Gastrocnemius medialis (tissue), 4 donors: ENCODE results near the gene KCNIP4. TPM values are rescaled to one million over a fixed set of nuclear protein-coding genes. Genes with fewer than 3 reads are reported as not detected.
A peak's percentile ranks its signal among the peaks of the same experiment; 100 is the strongest.

Source experiments
- ATAC-seq, 2 donors: fragments of 150-250 bp; one replicate each; pipeline ENCODE4 v1.9.1; 2016
- DNase-seq, 2 donors: peaks; one replicate each; pipeline ENCODE4 v3.0.0-alpha.2; 2019
- H3K27ac ChIP-seq, 4 donors: fragments of 200-600 bp; sonication (generic); 1 replicate in 1 of 4; 2 replicates in 3 of 4; pipeline ENCODE4 v1.5.1; 2016 to 2018; ENCODE audit warnings: mild to moderate bottlenecking in 2 of 4, moderate library complexity in 1 of 4
- H3K27me3 ChIP-seq, 3 donors: fragments of 200-600 bp; sonication (generic) in 2 of 3; 1 replicate in 1 of 3; 2 replicates in 2 of 3; pipeline versions ENCODE4 v1.5.1 to v1.6.0; 2016 to 2019; ENCODE audit warnings: mild to moderate bottlenecking in 1 of 3, moderate library complexity in 1 of 3
- H3K36me3 ChIP-seq, 2 donors: fragments of 200-600 bp; sonication (generic) in 1 of 2; one replicate each; pipeline ENCODE4 v1.5.1; 2017 to 2018
- H3K4me1 ChIP-seq, 2 donors: fragments of 200-600 bp; sonication (generic) in 1 of 2; one replicate each; pipeline ENCODE4 v1.5.1; 2016 to 2017; ENCODE audit warnings: mild to moderate bottlenecking in 2 of 2
- H3K4me3 ChIP-seq, 4 donors: fragments of 200-600 bp; sonication (generic) in 3 of 4; 1 replicate in 1 of 4; 2 replicates in 3 of 4; pipeline ENCODE4 v1.5.1; 2016 to 2019; ENCODE audit warnings: mild to moderate bottlenecking in 2 of 4
- H3K9me3 ChIP-seq, 3 donors: fragments of 200-600 bp; sonication (generic) in 2 of 3; 1 replicate in 1 of 3; 2 replicates in 2 of 3; pipeline ENCODE4 v1.5.1; 2016 to 2019
- CTCF ChIP-seq, 5 experiments: fragments of 450-650 bp in 3 of 5; fragments of 200-600 bp in 2 of 5; sonication (generic) in 2 of 5; IDR thresholded peaks in 4 of 5; conservative IDR thresholded peaks in 1 of 5; 1 replicate in 4 of 5; 2 replicates in 1 of 5; pipeline ENCODE4 v1.5.1; 2016 to 2019; ENCODE audit warnings: antibody characterized with exemption in 5 of 5, mild to moderate bottlenecking in 3 of 5, moderate library complexity in 3 of 5
- POLR2A ChIP-seq, 2 donors: fragments of 450-650 bp; IDR thresholded peaks; one replicate each; pipeline ENCODE4 v1.6.1; 2017; ENCODE audit warnings: antibody characterized with exemption in 2 of 2, mild to moderate bottlenecking in 2 of 2, moderate library complexity in 2 of 2
- in situ Hi-C, 4 donors: fragments of 200-750 bp; cut with MboI; loops; one replicate each; pipeline versions ENCODE4 v1.15.0 to v1.8.0; 2017; ENCODE audit warnings: low sequenced_read_pairs in 4 of 4
- intact Hi-C: fragments of 100-400 bp; cut with DNase I; formaldehyde crosslinking; loops from one replicate; pipeline ENCODE4 v1.15.1; 2023; ENCODE audit warnings: low total_unique reads
- total RNA-seq, 4 donors: library from RNA; depleted of rRNA; stranded (reverse); fragments of >200 nt; gene quantifications; one replicate each; pipeline versions ENCODE4 v1.1.0 to v1.2.3, GENCODE V29; 2016

The KCNIP4 gene
- total RNA-seq, 4 donors from 2014 or later, result not detected

- H3K36me3 ChIP-seq, result no peaks in the 10 kb centered on the region
- no peaks in the 10 kb centered on the region for H3K4me1 ChIP-seq
- TF ChIP-seq CTCF (IDR thresholded peaks at IDR 0.05 in 4 of 5, conservative IDR thresholded peaks at IDR 0.05 in 1 of 5), result no peak
- TF ChIP-seq POLR2A (IDR thresholded peaks at IDR 0.05), result no peak
- no peak overlapping the region for H3K4me3 ChIP-seq
- intact Hi-C loops, result no loop called here
- in situ Hi-C loops, result loop anchor here (10.0 to 25.0 kb wide), 4 partner anchors 263 to 2003 kb away; no protein-coding TSS in a partner anchor
- DNase-seq, result no peak
- H3K27ac ChIP-seq, result no peak overlapping the region
- ATAC-seq, result no peak
- no peaks in the 10 kb centered on the region for H3K27me3 ChIP-seq
- H3K9me3 ChIP-seq, result no peaks in the 10 kb centered on the region
Measured at GRCh38 chr4:20687864-20688263, 1260.7 kb downstream of the KCNIP4 start.

GRCh38 chr4:20684852-20685763, 1263.5 kb downstream of the KCNIP4 start:
- no peaks in the 10 kb centered on the region for H3K36me3 ChIP-seq
- H3K27ac ChIP-seq, result no peak overlapping the region
- intact Hi-C loops, result loop anchor here (2.0 to 5.0 kb wide), 3 partner anchors 266 to 1996 kb away; no protein-coding TSS in a partner anchor
- peak; percentile 29 to 66 (median 46) for TF ChIP-seq CTCF (IDR thresholded peaks at IDR 0.05 in 4 of 5, conservative IDR thresholded peaks at IDR 0.05 in 1 of 5)
- TF ChIP-seq POLR2A (IDR thresholded peaks at IDR 0.05), result no peak
- H3K27me3 ChIP-seq, result no peaks in the 10 kb centered on the region
- ATAC-seq (no peak), DNase-seq (no peak)
- H3K9me3 ChIP-seq, result no peaks in the 10 kb centered on the region
- H3K4me1 ChIP-seq, result no peaks in the 10 kb centered on the region
- in situ Hi-C loops, result loop anchor here (10.0 to 25.0 kb wide), 4 partner anchors 260 to 2000 kb away; no protein-coding TSS in a partner anchor
- no peak overlapping the region for H3K4me3 ChIP-seq

DNA sequence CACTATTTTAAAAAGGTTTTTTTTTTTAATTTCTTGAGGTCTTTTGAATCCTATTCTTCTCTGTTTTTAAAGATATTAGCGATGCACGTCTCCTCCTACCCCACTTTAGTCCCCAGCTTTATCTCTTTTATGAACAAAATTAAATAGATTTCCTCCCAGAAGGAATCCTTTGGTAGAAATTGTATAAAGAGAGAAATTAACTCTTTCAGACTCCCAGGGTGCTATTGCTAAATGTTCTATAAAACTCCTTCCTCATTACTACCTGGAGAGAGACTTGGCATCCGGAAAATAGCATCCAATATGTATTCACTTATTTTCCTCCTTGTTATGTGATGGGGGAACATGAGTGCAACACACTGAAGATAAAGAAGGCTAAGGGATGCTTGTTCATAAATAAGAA, 1264.8 kb downstream of the KCNIP4 start:
- Histone ChIP-seq H3K4me1 (no peaks in the 10 kb centered on the region), H3K9me3 (no peaks in the 10 kb centered on the region), H3K4me3 (no peak overlapping the region), H3K36me3 (no peaks in the 10 kb centered on the region), H3K27me3 (no peaks in the 10 kb centered on the region), H3K27ac (no peak overlapping the region)
- ATAC-seq (no peak), DNase-seq (no peak)
- intact Hi-C loops, result loop anchor here (2.0 to 5.0 kb wide), 3 partner anchors 265 to 1995 kb away; no protein-coding TSS in a partner anchor
- in situ Hi-C loops, result loop anchor here (10.0 to 25.0 kb wide), 4 partner anchors 259 to 1999 kb away; no protein-coding TSS in a partner anchor
- TF ChIP-seq CTCF (IDR thresholded peaks at IDR 0.05 in 4 of 5, conservative IDR thresholded peaks at IDR 0.05 in 1 of 5) (no peak), POLR2A (IDR thresholded peaks at IDR 0.05) (no peak)

- peaks cover 0 to under 1% (median 0%) of the 10 kb centered on the region in 3 donors for H3K27me3 ChIP-seq
- no peak for TF ChIP-seq CTCF (IDR thresholded peaks at IDR 0.05 in 4 of 5, conservative IDR thresholded peaks at IDR 0.05 in 1 of 5)
- TF ChIP-seq POLR2A (IDR thresholded peaks at IDR 0.05), result no peak
- H3K9me3 ChIP-seq, result no peaks in the 10 kb centered on the region
- no peaks in the 10 kb centered on the region for H3K36me3 ChIP-seq
- no peak for ATAC-seq
- H3K4me1 ChIP-seq, result no peaks in the 10 kb centered on the region
- intact Hi-C loops, result loop anchor here (5.0 kb wide), 1 partner anchor 1461 kb away; no protein-coding TSS in a partner anchor
- in situ Hi-C loops, result loop anchor here (10.0 to 25.0 kb wide), 4 partner anchors 258 to 1998 kb away; no protein-coding TSS in a partner anchor
- H3K4me3 ChIP-seq, result no peak overlapping the region
- H3K27ac ChIP-seq, result no peak overlapping the region
- DNase-seq, result no peak
Measured at GRCh38 chr4:20682853-20683252, 1265.7 kb downstream of the KCNIP4 start.
